SK-N-MC (cell line): ENCODE measurements around the gene CMTM1.
"Not testable (repeated sequence)": the region's sequence is repeated elsewhere in the genome, so short reads cannot be mapped to it uniquely, and the experiment has no call there.

Experiments
- EZH2 ChIP-seq: fragments of 200-600 bp; sonication (generic); IDR thresholded peaks from one replicate; pipeline ENCODE4 v1.6.1; 2017; ENCODE audit warnings: antibody characterized with exemption
- POLR2AphosphoS5 ChIP-seq: IDR thresholded peaks from 2 replicates; pipeline ENCODE4 v1.6.1; 2012; ENCODE audit warnings: mild to moderate bottlenecking, low read depth, low read length, borderline replicate concordance

- not testable (repeated sequence) for TF ChIP-seq EZH2, POLR2AphosphoS5
These were observed 30.3 kb downstream of the CMTM1 start for GRCh38 chr16:66596559-66596958.
